K562 (cell line): ENCODE data around the gene GULP1. TPM values are rescaled to one million over a fixed set of nuclear protein-coding genes. Genes with fewer than 3 reads are reported as not detected.

Experiments used
- ATAC-seq: fragments of 200-7000 bp; cut with Tn5 transposase; 3 replicates; pipeline ENCODE4 v1.9.1; 2020; ENCODE audit warnings: moderate library complexity
- BruUV-seq: library from RNA; stranded (reverse); fragments of 400-500 nt; replicated peaks from 2 replicates; lab custom pipeline; 2021; lab: Mats Ljungman, UMichigan
- CTCF ChIA-PET: fragments of 300-600 bp; formaldehyde crosslinking; extraction: SDS; loops from one replicate; lab custom pipeline; 2021; ENCODE audit warnings: low intra/inter-chr PET ratio; lab: Yijun Ruan, JAX
- POLR2A ChIA-PET: fragments of 300-600, 350-650 bp; sonication (Branson Sonifier 250); formaldehyde crosslinking; extraction: SDS; loops from one replicate; lab custom pipeline; 2021; ENCODE audit warnings: antibody characterized with exemption, inconsistent platforms; lab: Yijun Ruan, JAX
- DNase-seq, 4 experiments: peaks; one replicate each; pipeline versions ENCODE4 v3.0.0 to v3.0.0-alpha.2; 2011 to 2018; ENCODE audit warnings: low spot score in 3 of 4, mixed read lengths in 3 of 4; ENCODE audit errors: extremely low read depth in 1 of 4
- FAIRE-seq: peaks from 2 replicates; lab custom pipeline; 2011; peaks lifted over from hg19 to GRCh38; lab: Jason Lieb, UNC
- H2AFZ ChIP-seq: 2 replicates; pipeline ENCODE4 v1.6.0; 2011; ENCODE audit warnings: low read depth, low read length, control low read depth, inconsistent platforms
- H3K27ac ChIP-seq: fragments of 200-600 bp; 3 replicates; pipeline ENCODE4 v1.8.0; 2011; ENCODE audit warnings: low read depth, mild to moderate bottlenecking, control low read depth, inconsistent platforms, low read length, moderate library complexity, mixed read lengths; ENCODE audit errors: extremely low read depth
- H3K27me3 ChIP-seq, 2 experiments: fragments of 300-600 bp in 1 of 2; 2 replicates in 1 of 2; 3 replicates in 1 of 2; pipeline versions ENCODE4 v1.6.0 to v1.8.0; 2011; ENCODE audit warnings: inconsistent platforms in 2 of 2, low read length in 2 of 2, mild to moderate bottlenecking in 1 of 2, mixed read lengths in 1 of 2, moderate library complexity in 1 of 2; ENCODE audit not compliant: control insufficient read depth in 2 of 2, insufficient read depth in 2 of 2
- H3K36me3 ChIP-seq: fragments of 300-600 bp; 3 replicates; pipeline ENCODE4 v1.8.0; 2011; ENCODE audit warnings: mild to moderate bottlenecking, low read length, inconsistent platforms; ENCODE audit not compliant: control insufficient read depth, insufficient read depth
- H3K4me1 ChIP-seq, 2 experiments: fragments of 200-600 bp in 1 of 2; replicated peaks in 1 of 2; 2 replicates in 1 of 2; 3 replicates in 1 of 2; pipeline versions ENCODE4 v1.5.1 to v1.8.0; 2011; ENCODE audit warnings: inconsistent platforms in 2 of 2, low read length in 2 of 2, mild to moderate bottlenecking in 1 of 2, mixed read lengths in 1 of 2, moderate library complexity in 1 of 2; ENCODE audit not compliant: control insufficient read depth in 2 of 2, insufficient read depth in 2 of 2
- H3K4me2 ChIP-seq: 2 replicates; pipeline ENCODE4 v1.6.1; 2011; ENCODE audit warnings: low read length, control low read depth, inconsistent platforms, mixed read lengths; ENCODE audit not compliant: insufficient read depth
- H3K4me3 ChIP-seq: fragments of 200-600 bp; sonication (generic), shearing (Covaris generic); 2 replicates; pipeline ENCODE4 v1.5.1; 2016; ENCODE audit warnings: control low read depth, inconsistent platforms
- H3K79me2 ChIP-seq: fragments of 200-600 bp; 3 replicates; pipeline ENCODE4 v1.8.0; 2011; ENCODE audit warnings: low read length, inconsistent platforms; ENCODE audit not compliant: control insufficient read depth, insufficient read depth
- H3K9ac ChIP-seq, 2 experiments: 2 replicates each; pipeline versions ENCODE4 v1.6.0 to v1.6.1; 2011; ENCODE audit warnings: low read depth in 2 of 2, low read length in 2 of 2, control low read depth in 1 of 2, inconsistent platforms in 1 of 2, mild to moderate bottlenecking in 1 of 2, mixed read lengths in 1 of 2; ENCODE audit not compliant: insufficient read depth in 1 of 2
- H3K9me1 ChIP-seq: one replicate; pipeline ENCODE4 v1.6.0; 2011; ENCODE audit warnings: inconsistent platforms, mild to moderate bottlenecking, low read length, moderate library complexity; ENCODE audit not compliant: control insufficient read depth, insufficient read depth
- H3K9me3 ChIP-seq: replicated peaks from 2 replicates; pipeline ENCODE4 v1.5.1; 2011; ENCODE audit warnings: low read depth, low read length, inconsistent platforms; ENCODE audit not compliant: control insufficient read depth, insufficient read depth
- H4K20me1 ChIP-seq: replicated peaks from 2 replicates; pipeline ENCODE4 v1.6.1; 2011; ENCODE audit warnings: low read length, inconsistent platforms, mixed read lengths; ENCODE audit not compliant: control insufficient read depth, insufficient read depth
- BRF2 ChIP-seq: IDR thresholded peaks from 3 replicates; pipeline ENCODE4 v1.6.1; 2011; ENCODE audit warnings: borderline replicate concordance, mild to moderate bottlenecking; ENCODE audit not compliant: insufficient read length, insufficient read depth
- EGR1 ChIP-seq: fragments of 450-650 bp; conservative IDR thresholded peaks from 2 replicates; pipeline ENCODE4 v1.6.1; 2017; ENCODE audit warnings: mild to moderate bottlenecking
- ETV5 ChIP-seq: sonication (generic); formaldehyde crosslinking; IDR thresholded peaks from 2 replicates; pipeline ENCODE4 v1.4.0; 2020; ENCODE audit warnings: low read depth, mild to moderate bottlenecking, missing genetic modification reagents
- MBD2 ChIP-seq: sonication (generic); IDR thresholded peaks from 2 replicates; pipeline ENCODE4 v1.6.1; 2016; ENCODE audit warnings: low read depth, borderline replicate concordance
- MED1 ChIP-seq: sonication (generic); formaldehyde crosslinking; IDR thresholded peaks from 2 replicates; pipeline ENCODE4 v1.8.1; 2023; ENCODE audit warnings: missing genetic modification reagents, borderline replicate concordance
- SAP30 ChIP-seq: fragments of 200-600 bp; sonication (generic); IDR thresholded peaks from 2 replicates; pipeline ENCODE4 v1.6.1; 2012; ENCODE audit warnings: borderline replicate concordance, low read depth, mild to moderate bottlenecking, moderate library complexity, low read length, control low read depth, inconsistent platforms; ENCODE audit not compliant: insufficient read depth, poor library complexity, severe bottlenecking
- TCF7L2 ChIP-seq: fragments of 150-350 bp; IDR thresholded peaks from 2 replicates; pipeline ENCODE4 v1.6.1; 2016; ENCODE audit warnings: low read depth, mild to moderate bottlenecking, low read length, moderate library complexity
- TRIM25 ChIP-seq: fragments of 450-650 bp; IDR thresholded peaks from 2 replicates; pipeline ENCODE4 v1.7.0; 2016; ENCODE audit warnings: borderline replicate concordance
- USF2 ChIP-seq: sonication (generic); formaldehyde crosslinking; IDR thresholded peaks from 2 replicates; pipeline ENCODE4 v1.5.0; 2020; ENCODE audit warnings: missing genetic modification reagents
- ZNF583 ChIP-seq: fragments of 250-450 bp; sonication (Bioruptor Pico); IDR thresholded peaks from 2 replicates; pipeline ENCODE4 v1.4.0; 2020
- ZNF764 ChIP-seq: fragments of 250-450 bp; sonication (Bioruptor Pico); IDR thresholded peaks from 2 replicates; pipeline ENCODE4 v1.4.0; 2020; ENCODE audit warnings: low read depth, mild to moderate bottlenecking, moderate library complexity
- WGBS: fragments of 100-300 bp; shearing (Covaris generic); methylation state at CpG from one replicate; pipeline ENCODE4 v1.1.6; 2016; ENCODE audit warnings: low coverage, mixed read lengths; ENCODE audit not compliant: insufficient coverage; ENCODE audit errors: missing lambda C conversion rate; 5-methylcytosine and 5-hydroxymethylcytosine counted together
- in situ Hi-C: fragments of 300-500 bp; cut with MboI; formaldehyde crosslinking; loops from 4 replicates; pipeline ENCODE4 v1.15.0; 2018; ENCODE audit warnings: inconsistent platforms, mixed read lengths
- intact Hi-C: fragments of 100-400 bp; cut with micrococcal nuclease; formaldehyde crosslinking; loops from 2 replicates; pipeline ENCODE4 v1.14.2; 2022
- polyA plus RNA-seq, 8 experiments: library from polyadenylated mRNA; depleted of rRNA in 4 of 8; stranded (reverse) in 5 of 8; unstranded in 3 of 8; fragments of >200 nt; fragmentation: Nextera tagmentation in 2 of 8; fragmentation: Illumina TruSeq in 1 of 8; extraction: Ambion mirVana in 2 of 8; extraction: Trizol in 1 of 8; gene quantifications; 2 replicates each; pipeline versions ENCODE4 v1.2.1 to v1.2.3, GENCODE V29; 2011 to 2014; ENCODE audit warnings: inconsistent platforms in 1 of 8, missing spikeins in 1 of 8
- total RNA-seq, 7 experiments: library from RNA; depleted of rRNA in 6 of 7; stranded (reverse); fragments of >200 nt in 6 of 7; fragmentation: Illumina TruSeq in 2 of 7; extraction: Trizol in 2 of 7; gene quantifications; 2 replicates each; pipeline versions ENCODE4 v1.2.1 to v1.2.3, GENCODE V29; 2011 to 2021; ENCODE audit warnings: low replicate concordance in 1 of 7

The GULP1 gene
- total and polyA plus RNA-seq, 9 of the 15 experiments (the other 6 are each of a cell fraction or from before 2014, with no cell fraction given) = 8.5 to 25.3 (median 19.5) TPM

GRCh38 chr2:188443207-188443606, 151.5 kb downstream of the GULP1 start:
- in situ Hi-C loops = no loop called here
- ChIA-PET POLR2A (no interaction called here), CTCF (no interaction called here)
- H3K79me2 ChIP-seq = no peaks in the 10 kb centered on the region
- no peaks in the 10 kb centered on the region for H4K20me1 ChIP-seq
- intact Hi-C loops = no loop called here
- no peak overlapping the region for H3K4me3 ChIP-seq
- H3K36me3 ChIP-seq = no peaks in the 10 kb centered on the region
- FAIRE-seq (no peak), ATAC-seq (no peak), DNase-seq (no peak)
- no TSS peak for BruUV-seq
- H3K27ac ChIP-seq = no peak overlapping the region
- no peak overlapping the region for H2AFZ ChIP-seq
- TF ChIP-seq EGR1 = no peak
- no peak for TF ChIP-seq USF2
- no peak for TF ChIP-seq ETV5 (CRISPR knock-in tag)
- no peak for TF ChIP-seq ZNF764 (CRISPR knock-in tag)
- no peak for TF ChIP-seq MBD2
- no peak for TF ChIP-seq TRIM25
- no peak for TF ChIP-seq BRF2
- TF ChIP-seq ZNF583 = no peak
- no peak for TF ChIP-seq MED1 (CRISPR knock-in tag)
- TF ChIP-seq SAP30 = no peak
- TF ChIP-seq TCF7L2 = no peak
- no peaks in the 10 kb centered on the region for H3K27me3 ChIP-seq
- H3K4me1 ChIP-seq = no peaks in the 10 kb centered on the region
- H3K9ac ChIP-seq = no peak overlapping the region
- 55% methylated on average over 3 of the region's 3 CpGs for WGBS
- H3K9me3 ChIP-seq = no peaks in the 10 kb centered on the region
- no peak overlapping the region for H3K4me2 ChIP-seq
- H3K9me1 ChIP-seq = no peaks in the 10 kb centered on the region
